Activated T-cell treated with anti-CD3 and anti-CD28 coated beads, Interleukin-2, amount 50 U/mL, for 72 hours (primary cell): Measurements from ENCODE around the gene TEDC1. TPM values are rescaled to one million over a fixed set of nuclear protein-coding genes. Genes with fewer than 3 reads are reported as not detected.

Source experiments
- total RNA-seq, 2 donors: library from RNA; stranded (reverse); gene quantifications; one replicate each; pipeline ENCODE4 v1.2.3, GENCODE V29; 2022

Gene TEDC1
- total RNA-seq, 2 donors from 2014 or later, result 33.0 to 36.9 TPM

Other genes with a start within 250 kb of the TEDC1 start
- 10 to 100 TPM; 25.8 to 28.8 TPM for gene BTBD6, start 242.7 kb upstream of the TEDC1 start, total RNA-seq
- gene BRF1, start 190.2 kb upstream of the TEDC1 start, total RNA-seq, result 10 to 100 TPM; 31.3 to 34.5 TPM
- 10 to 100 TPM; 36.5 to 44.9 TPM for gene PACS2, start 176.5 kb upstream of the TEDC1 start, total RNA-seq
- 1 to 10 TPM; 1.8 to 3.3 TPM for gene TEX22, start 92.7 kb upstream of the TEDC1 start, total RNA-seq
- 100 to 1,000 TPM; 125 to 140 TPM for gene MTA1, start 71.4 kb upstream of the TEDC1 start, total RNA-seq
- 1 to 10 TPM; 1.1 to 1.3 TPM for gene CRIP2, start 16.4 kb upstream of the TEDC1 start, total RNA-seq
- gene CRIP1, start 4.4 kb upstream of the TEDC1 start, total RNA-seq, result 100 to 1,000 TPM; 146 to 174 TPM
- 1 to 10 TPM; 6.3 to 7.9 TPM for gene TMEM121, start 35.3 kb downstream of the TEDC1 start, total RNA-seq